SH-SY5Y (cell line): ENCODE measurements around the gene TUBGCP2.

Experiments
- GATA2 ChIP-seq: IDR thresholded peaks from 2 replicates; pipeline ENCODE4 v1.6.1; 2011; ENCODE audit warnings: mild to moderate bottlenecking, low read depth, low read length
- GATA3 ChIP-seq: IDR thresholded peaks from 2 replicates; pipeline ENCODE4 v1.6.1; 2011; ENCODE audit warnings: low read depth, mild to moderate bottlenecking, low read length, moderate library complexity

DNA sequence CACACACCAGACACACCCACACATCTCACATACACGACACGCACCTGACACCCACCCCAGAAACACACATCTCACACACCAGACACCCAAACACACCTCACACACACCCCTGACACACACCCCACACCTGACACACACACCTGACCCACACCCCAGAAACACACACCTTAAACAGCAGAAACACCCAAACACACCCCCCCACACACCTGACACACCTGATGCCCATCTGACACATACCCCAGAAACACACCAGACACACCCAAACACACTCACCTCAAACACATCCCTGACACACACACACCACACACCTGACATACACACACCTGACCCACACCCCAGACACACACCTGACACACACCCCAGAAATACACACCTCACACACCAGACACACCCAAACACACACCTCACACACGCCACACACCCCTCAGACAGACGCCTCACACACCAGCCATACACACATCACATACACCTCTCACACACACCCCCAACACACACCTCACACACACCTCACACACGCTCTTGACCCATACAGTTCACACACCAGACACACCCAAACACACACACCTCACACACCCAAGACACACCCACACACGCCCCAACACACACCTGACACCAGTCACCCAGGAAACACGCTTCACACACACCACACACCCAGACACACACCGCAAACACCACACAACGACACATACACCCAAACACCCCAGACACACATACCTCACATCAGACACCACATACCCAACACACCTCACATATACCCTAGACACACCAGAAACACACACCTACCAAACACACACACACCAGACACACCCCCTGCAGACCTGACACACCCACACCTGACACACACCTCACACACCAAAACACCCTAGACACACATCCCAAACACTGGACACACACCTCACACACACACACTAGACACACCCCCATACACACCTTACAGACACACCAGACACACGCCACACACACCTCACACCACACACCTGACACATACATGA lies 29.7 kb upstream of the TUBGCP2 start:
- TF ChIP-seq GATA2 = no peak
- no peak for TF ChIP-seq GATA3
